Myocyte (in vitro differentiated cells): ENCODE measurements around the gene CAPN11. TPM values are rescaled to one million over a fixed set of nuclear protein-coding genes. Genes with fewer than 3 reads are reported as not detected.
A peak's percentile ranks its signal among the peaks of the same experiment; 100 is the strongest.

ENCODE experiments used
- DNase-seq: peaks from one replicate; pipeline ENCODE4 v3.0.0-alpha.2; 2012; ENCODE audit warnings: low read depth
- total RNA-seq: library from RNA; depleted of rRNA; stranded (reverse); fragments of >200 nt; gene quantifications from 2 replicates; pipeline ENCODE4 v1.2.3, GENCODE V29; 2014

Gene CAPN11
- total RNA-seq, 1 donor from 2014 or later, result 1.0 TPM

GRCh38 chr6:44202972-44203750 is 44.5 kb downstream of the CAPN11 start:
- DNase-seq, result no peak

- no peak for DNase-seq
These were observed 45.3 kb downstream of the CAPN11 start for GRCh38 chr6:44203955-44204354.

- no peak for DNase-seq
These were observed 49.3 kb downstream of the CAPN11 start for GRCh38 chr6:44207966-44208365.

GRCh38 chr6:44211284-44211683 is 52.7 kb downstream of the CAPN11 start:
- no peak for DNase-seq

GRCh38 chr6:44214307-44214706 is 55.7 kb downstream of the CAPN11 start:
- DNase-seq, result no peak

GRCh38 chr6:44216677-44217331 is 58.2 kb downstream of the CAPN11 start, which contains the start of gene MYMX:
Gene MYMX (plus strand): TSS chr6:44216926. CDS start chr6:44217472, 546 bp downstream.
- peak; percentile 95 for DNase-seq

- peak; percentile 87 for DNase-seq
These were observed 58.9 kb downstream of the CAPN11 start for GRCh38 chr6:44217332-44218143.

GRCh38 chr6:44219053-44219814 is 60.6 kb downstream of the CAPN11 start:
- peak; percentile 93 for DNase-seq

- no peak for DNase-seq
These were observed 61.5 kb downstream of the CAPN11 start for GRCh38 chr6:44219815-44220784.

GRCh38 chr6:44220913-44221290 is 62.3 kb downstream of the CAPN11 start:
- no peak for DNase-seq

- peak; percentile 98 for DNase-seq
These were observed 62.8 kb downstream of the CAPN11 start for GRCh38 chr6:44221291-44221960.

GRCh38 chr6:44221961-44222335 is 63.3 kb downstream of the CAPN11 start:
- DNase-seq, result no peak

GRCh38 chr6:44222486-44223318 is 64.1 kb downstream of the CAPN11 start:
- DNase-seq, result no peak

GRCh38 chr6:44223319-44224028 is 64.9 kb downstream of the CAPN11 start, which contains the start of gene SLC29A1:
Gene SLC29A1 (plus strand): TSS chr6:44223595. CDS start chr6:44227314, 3,719 bp downstream.
- DNase-seq, result peak; percentile 76

GRCh38 chr6:44224029-44224964 is 65.7 kb downstream of the CAPN11 start:
- no peak for DNase-seq

- DNase-seq, result no peak
These were observed 66.3 kb downstream of the CAPN11 start for GRCh38 chr6:44224965-44225305.
